ENCODE measurements around the gene ASB1.

ASB1 gene

GRCh38 chr2:238387332-238387731 lies 39.4 kb upstream of the ASB1 start:
- H3K27ac ChIP-seq (ENCODE audit: extremely low read depth, low read depth, low read length): no peak overlapping the region
- no peaks in the 10 kb centered on the region for H3K9me3 ChIP-seq (ENCODE audit: control insufficient read depth, insufficient read depth, low read depth, low read length)
- peaks cover 8% of the 10 kb centered on the region for H3K4me1 ChIP-seq (ENCODE audit: control insufficient read depth, insufficient read depth, low read length)
- H3K36me3 ChIP-seq (ENCODE audit: control insufficient read depth in 2 of 2, insufficient read depth in 1 of 2, low read length in 2 of 2): peaks cover 0 to 7% of the 10 kb centered on the region in 2 experiments; a peak in 1 of 3 replicates
- TF ChIP-seq ZNF624 (tag by site-specific recombination; IDR thresholded peaks at IDR 0.05) (no peak), ZSCAN30 (tag by site-specific recombination; IDR thresholded peaks at IDR 0.05) (no peak), GLIS1 (tag by site-specific recombination; IDR thresholded peaks at IDR 0.05) (no peak), ZNF280D (tag by site-specific recombination; IDR thresholded peaks at IDR 0.05) (no peak), ZNF560 (tag by site-specific recombination; IDR thresholded peaks at IDR 0.05; ENCODE audit: borderline replicate concordance) (no peak), ZNF501 (tag by site-specific recombination; IDR thresholded peaks at IDR 0.05) (no peak), ZNF10 (tag by site-specific recombination; IDR thresholded peaks at IDR 0.05) (no peak), ZNF48 (tag by site-specific recombination; IDR thresholded peaks at IDR 0.05) (no peak)
- ChIA-PET CTCF (interaction anchor here (1.1 to 1.3 kb wide), 2 partner anchors 16 to 77 kb away, joined by 3 to 6 read pairs; no protein-coding TSS in a partner anchor), POLR2A (no interaction called here)
- H3K4me3 ChIP-seq (ENCODE audit: low read depth, low read length): no peak overlapping the region

DNA sequence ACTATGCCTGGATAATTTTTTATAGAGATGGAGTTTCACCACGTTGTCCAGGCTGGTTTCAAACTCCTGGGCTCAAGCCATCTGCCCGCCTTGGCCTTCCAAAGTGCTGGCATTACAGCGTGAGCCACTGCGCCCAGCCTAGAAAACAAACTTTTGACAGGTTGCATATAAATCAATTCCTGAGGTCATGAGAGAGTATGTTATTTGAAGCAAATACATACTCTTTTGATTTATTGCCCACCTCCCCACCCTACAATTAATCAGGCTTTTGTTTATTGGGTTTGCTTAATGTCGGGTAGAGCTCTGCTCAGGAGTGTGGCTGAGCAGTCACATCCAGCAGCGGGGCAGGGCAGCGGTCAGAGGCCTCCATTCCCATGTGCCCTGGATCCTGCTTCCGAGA lies 37.9 kb upstream of the ASB1 start:
- Histone ChIP-seq H3K36me3 (ENCODE audit: control insufficient read depth in 2 of 2, insufficient read depth in 1 of 2, low read length in 2 of 2) (no peaks in the 10 kb centered on the region), H3K4me3 (ENCODE audit: low read depth, low read length) (no peak overlapping the region), H3K9me3 (ENCODE audit: control insufficient read depth, insufficient read depth, low read depth, low read length) (no peaks in the 10 kb centered on the region), H3K27ac (ENCODE audit: extremely low read depth, low read depth, low read length) (no peak overlapping the region), H3K4me1 (ENCODE audit: control insufficient read depth, insufficient read depth, low read length) (peaks cover 8% of the 10 kb centered on the region)
- CTCF ChIA-PET: no interaction called here
- POLR2A ChIA-PET: no interaction called here
- TF ChIP-seq WT1 (tag by site-specific recombination; IDR thresholded peaks at IDR 0.05) (peak; percentile 63), SP7 (tag by site-specific recombination; IDR thresholded peaks at IDR 0.05) (peak; percentile 93), ZNF629 (tag by site-specific recombination; IDR thresholded peaks at IDR 0.05) (no peak), ZNF639 (tag by site-specific recombination; IDR thresholded peaks at IDR 0.05) (no peak), FEZF1 (tag by site-specific recombination; IDR thresholded peaks at IDR 0.05) (0 out of 2 replicates have a peak, but pooled peaks have one; percentile 16), OSR2 (tag by site-specific recombination; IDR thresholded peaks at IDR 0.05) (0 out of 2 replicates have a peak, but pooled peaks have one; percentile 7)

DNA sequence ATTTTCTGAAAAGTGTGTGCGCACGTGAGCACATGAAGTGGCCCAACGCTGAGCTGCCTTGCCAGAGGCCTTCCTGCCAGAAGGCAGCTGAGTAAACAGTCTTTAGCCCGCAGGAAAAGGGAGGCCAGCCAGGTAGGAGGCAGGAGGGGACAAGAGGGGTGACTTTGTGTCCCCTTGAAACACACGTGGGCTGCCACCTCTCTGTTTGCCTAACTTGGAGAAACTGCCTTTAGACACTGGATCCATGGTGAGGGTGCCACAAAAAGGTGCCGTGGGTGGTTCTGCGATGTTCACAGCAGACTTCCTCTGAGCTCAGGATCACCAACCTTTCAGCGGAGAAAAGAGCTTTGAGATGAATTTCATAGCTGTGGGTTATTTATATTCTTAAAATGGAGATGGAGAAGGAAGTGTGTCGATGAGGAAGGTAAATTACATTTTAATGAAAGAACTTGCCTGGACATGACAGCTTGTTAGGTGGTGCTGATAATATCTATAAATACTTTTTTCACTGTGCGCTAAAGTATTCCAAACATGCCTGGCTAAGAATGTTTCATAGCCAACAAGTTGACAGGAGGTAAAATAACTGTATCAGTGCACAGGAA lies 36.6 kb upstream of the ASB1 start:
- H3K27ac ChIP-seq (ENCODE audit: extremely low read depth, low read depth, low read length): peak overlapping the region; percentile 46
- no peak overlapping the region for H3K4me3 ChIP-seq (ENCODE audit: low read depth, low read length)
- peaks cover 8% of the 10 kb centered on the region for H3K4me1 ChIP-seq (ENCODE audit: control insufficient read depth, insufficient read depth, low read length)
- CTCF ChIA-PET: interaction anchor here (0.6 to 0.8 kb wide), 2 partner anchors 80 to 124 kb away, joined by 3 to 4 read pairs; no protein-coding TSS in a partner anchor
- POLR2A ChIA-PET: no interaction called here
- H3K36me3 ChIP-seq (ENCODE audit: control insufficient read depth in 2 of 2, insufficient read depth in 1 of 2, low read length in 2 of 2): no peaks in the 10 kb centered on the region
- no peaks in the 10 kb centered on the region for H3K9me3 ChIP-seq (ENCODE audit: control insufficient read depth, insufficient read depth, low read depth, low read length)
- 0 out of 2 replicates have a peak, but pooled peaks have one; percentile 13 for TF ChIP-seq ZBTB8A (tag by site-specific recombination; IDR thresholded peaks at IDR 0.05)
- no peak for TF ChIP-seq ZNF175 (tag by site-specific recombination; IDR thresholded peaks at IDR 0.05)
- TF ChIP-seq TRIM28 (IDR thresholded peaks at IDR 0.05; ENCODE audit: borderline replicate concordance, low read length): 0 out of 2 replicates have a peak, but pooled peaks have one; percentile 15
- TF ChIP-seq EGR2 (tag by site-specific recombination; IDR thresholded peaks at IDR 0.05; ENCODE audit: low read depth): 0 out of 2 replicates have a peak, but pooled peaks have one; percentile 23
- TF ChIP-seq ZNF664 (tag by site-specific recombination; IDR thresholded peaks at IDR 0.05): no peak
- TF ChIP-seq ZNF24 (tag by site-specific recombination; IDR thresholded peaks at IDR 0.05): no peak
- TF ChIP-seq ZNF654 (tag by site-specific recombination; IDR thresholded peaks at IDR 0.05; ENCODE audit: low read depth): no peak
- TF ChIP-seq PRDM4 (tag by site-specific recombination; IDR thresholded peaks at IDR 0.05): peak; percentile 84
- TF ChIP-seq ZFP37 (tag by site-specific recombination; IDR thresholded peaks at IDR 0.05): no peak
- no peak for TF ChIP-seq BCL11B (tag by site-specific recombination; IDR thresholded peaks at IDR 0.05; ENCODE audit: low read depth)
- no peak for TF ChIP-seq GLI2 (tag by site-specific recombination; IDR thresholded peaks at IDR 0.05; ENCODE audit: borderline replicate concordance, low read depth)
- TF ChIP-seq ZFHX2 (tag by site-specific recombination; conservative IDR thresholded peaks at IDR 0.05): peak; percentile 38; the same call in 1 of the 2 replicates
- TF ChIP-seq GLIS1 (tag by site-specific recombination; IDR thresholded peaks at IDR 0.05): peak; percentile 47
- peak; percentile 24; the same call in 1 of the 2 replicates for TF ChIP-seq ZBTB17 (tag by site-specific recombination; IDR thresholded peaks at IDR 0.05)

All from HEK293 (cell line).